Stomach (tissue), 4 donors: ENCODE measurements around the gene PPM1J.

Experiments
- CTCF ChIP-seq, 7 experiments: fragments of 450-650 bp in 4 of 7; fragments of 200-600 bp in 3 of 7; sonication (generic) in 3 of 7; IDR thresholded peaks; one replicate each; pipeline ENCODE4 v1.5.1; 2016 to 2019; ENCODE audit warnings: antibody characterized with exemption in 7 of 7, control low read depth in 2 of 7, mild to moderate bottlenecking in 1 of 7
- EP300 ChIP-seq: sonication (generic); formaldehyde crosslinking; IDR thresholded peaks from one replicate; pipeline ENCODE4 v1.6.1; 2017; ENCODE audit warnings: antibody characterized with exemption
- POLR2A ChIP-seq, 4 donors: fragments of 450-650 bp; IDR thresholded peaks; one replicate each; pipeline ENCODE4 v1.6.1; 2016; ENCODE audit warnings: antibody characterized with exemption in 4 of 4, control low read depth in 2 of 4, mild to moderate bottlenecking in 1 of 4, moderate library complexity in 1 of 4
- POLR2AphosphoS5 ChIP-seq, 3 donors: sonication (generic); formaldehyde crosslinking; IDR thresholded peaks; one replicate each; pipeline ENCODE4 v1.6.1; 2016; ENCODE audit warnings: antibody characterized with exemption in 3 of 3

GRCh38 chr1:112711670-112712069 is 3.5 kb downstream of the PPM1J start:
- TF ChIP-seq POLR2A (IDR thresholded peaks at IDR 0.05) (no peak), CTCF (IDR thresholded peaks at IDR 0.05) (no peak), EP300 (no peak), POLR2AphosphoS5 (IDR thresholded peaks at IDR 0.05) (no peak)
